Effector memory CD8-positive, alpha-beta T cell (primary cell): Measurements from ENCODE around the gene ACBD6.

Source experiments
- ATAC-seq: fragments of 150-1000 bp; cut with Tn5 transposase; replicated peaks from 2 replicates; pipeline ENCODE4 v1.10.0; 2021; ENCODE audit warnings: mild to moderate bottlenecking, moderate library complexity
- DNase-seq, 3 experiments: peaks; one replicate each; pipeline ENCODE4 v3.0.0; 2021
- H3K27ac Mint-ChIP-seq, 2 donors: one replicate each; pipeline ENCODE4 v1.8.0; 2022; ENCODE audit warnings: mild to moderate bottlenecking in 2 of 2, mixed read lengths in 2 of 2, moderate library complexity in 2 of 2
- H3K27me3 Mint-ChIP-seq, 2 donors: one replicate each; pipeline ENCODE4 v1.8.0; 2022; ENCODE audit warnings: mixed read lengths in 2 of 2
- H3K36me3 Mint-ChIP-seq: one replicate; pipeline ENCODE4 v1.8.0; 2022; ENCODE audit warnings: mild to moderate bottlenecking, moderate library complexity, mixed read lengths; ENCODE audit not compliant: insufficient read depth
- H3K4me1 Mint-ChIP-seq, 2 donors: one replicate each; pipeline ENCODE4 v1.8.0; 2022; ENCODE audit warnings: low read depth in 2 of 2, mixed read lengths in 2 of 2
- H3K4me3 Mint-ChIP-seq, 2 donors: one replicate each; pipeline ENCODE4 v1.8.0; 2022; ENCODE audit warnings: mild to moderate bottlenecking in 2 of 2, mixed read lengths in 2 of 2, moderate library complexity in 2 of 2
- H3K9me3 Mint-ChIP-seq, 2 donors: one replicate each; pipeline ENCODE4 v1.8.0; 2022; ENCODE audit warnings: mixed read lengths in 2 of 2

Gene ACBD6

GRCh38 chr1:180277476-180278193 is 224.7 kb downstream of the ACBD6 start:
- Mint-ChIP-seq H3K27ac (no peak overlapping the region), H3K36me3 (peaks cover 6% of the 10 kb centered on the region), H3K27me3 (no peaks in the 10 kb centered on the region), H3K4me3 (no peak overlapping the region), H3K4me1 (no peaks in the 10 kb centered on the region), H3K9me3 (no peaks in the 10 kb centered on the region)
- ATAC-seq = no peak
- DNase-seq = no peak

- H3K9me3 Mint-ChIP-seq = no peaks in the 10 kb centered on the region
- no peaks in the 10 kb centered on the region for H3K4me1 Mint-ChIP-seq
- ATAC-seq (no peak), DNase-seq (no peak)
- H3K27ac Mint-ChIP-seq = no peak overlapping the region
- H3K36me3 Mint-ChIP-seq = no peaks in the 10 kb centered on the region
- no peak overlapping the region for H3K4me3 Mint-ChIP-seq
- H3K27me3 Mint-ChIP-seq = no peaks in the 10 kb centered on the region
These were observed 226.7 kb downstream of the ACBD6 start for GRCh38 chr1:180275726-180276125.

- no peaks in the 10 kb centered on the region for H3K9me3 Mint-ChIP-seq
- no peaks in the 10 kb centered on the region for H3K36me3 Mint-ChIP-seq
- no peak overlapping the region for H3K4me3 Mint-ChIP-seq
- DNase-seq (no peak), ATAC-seq (no peak)
- H3K27ac Mint-ChIP-seq = no peak overlapping the region
- H3K4me1 Mint-ChIP-seq = no peaks in the 10 kb centered on the region
- no peaks in the 10 kb centered on the region for H3K27me3 Mint-ChIP-seq
These were observed 228.2 kb downstream of the ACBD6 start for GRCh38 chr1:180274221-180274620.

GRCh38 chr1:180273066-180273465 is 229.3 kb downstream of the ACBD6 start:
- ATAC-seq = no peak
- no peaks in the 10 kb centered on the region for H3K4me1 Mint-ChIP-seq
- peaks cover 2% of the 10 kb centered on the region for H3K36me3 Mint-ChIP-seq
- H3K9me3 Mint-ChIP-seq = no peaks in the 10 kb centered on the region
- H3K4me3 Mint-ChIP-seq = no peak overlapping the region
- no peaks in the 10 kb centered on the region for H3K27me3 Mint-ChIP-seq
- H3K27ac Mint-ChIP-seq = no peak overlapping the region
- DNase-seq = no peak

GRCh38 chr1:180272395-180272794 is 230.0 kb downstream of the ACBD6 start:
- H3K9me3 Mint-ChIP-seq = no peaks in the 10 kb centered on the region
- DNase-seq (no peak), ATAC-seq (no peak)
- H3K27me3 Mint-ChIP-seq = no peaks in the 10 kb centered on the region
- peaks cover 2% of the 10 kb centered on the region for H3K36me3 Mint-ChIP-seq
- no peak overlapping the region for H3K4me3 Mint-ChIP-seq
- H3K27ac Mint-ChIP-seq = no peak overlapping the region
- H3K4me1 Mint-ChIP-seq = no peaks in the 10 kb centered on the region

- ATAC-seq (no peak), DNase-seq (no peak)
- no peaks in the 10 kb centered on the region for H3K27me3 Mint-ChIP-seq
- peak overlapping the region in 1 of 2 donors; percentile 15 for H3K27ac Mint-ChIP-seq
- H3K9me3 Mint-ChIP-seq = no peaks in the 10 kb centered on the region
- H3K36me3 Mint-ChIP-seq = peaks cover 2% of the 10 kb centered on the region
- H3K4me1 Mint-ChIP-seq = no peaks in the 10 kb centered on the region
- H3K4me3 Mint-ChIP-seq = no peak overlapping the region
These were observed 230.8 kb downstream of the ACBD6 start for GRCh38 chr1:180271272-180272255.

- H3K4me3 Mint-ChIP-seq = no peak overlapping the region
- no peak for DNase-seq
- no peaks in the 10 kb centered on the region for H3K9me3 Mint-ChIP-seq
- H3K4me1 Mint-ChIP-seq = no peaks in the 10 kb centered on the region
- ATAC-seq = no peak
- peaks cover 2% of the 10 kb centered on the region for H3K36me3 Mint-ChIP-seq
- peak overlapping the region; percentile 15 to 51 for H3K27ac Mint-ChIP-seq
- no peaks in the 10 kb centered on the region for H3K27me3 Mint-ChIP-seq
These were observed 231.7 kb downstream of the ACBD6 start for GRCh38 chr1:180270530-180271271.

GRCh38 chr1:180269645-180270529 is 232.5 kb downstream of the ACBD6 start:
- H3K4me3 Mint-ChIP-seq = no peak overlapping the region
- H3K9me3 Mint-ChIP-seq = no peaks in the 10 kb centered on the region
- DNase-seq (no peak), ATAC-seq (no peak)
- H3K4me1 Mint-ChIP-seq = no peaks in the 10 kb centered on the region
- H3K36me3 Mint-ChIP-seq = peaks cover 6% of the 10 kb centered on the region
- H3K27me3 Mint-ChIP-seq = no peaks in the 10 kb centered on the region
- no peak overlapping the region for H3K27ac Mint-ChIP-seq

- DNase-seq (no peak), ATAC-seq (no peak)
- Mint-ChIP-seq H3K27ac (no peak overlapping the region), H3K27me3 (no peaks in the 10 kb centered on the region), H3K36me3 (peaks cover 6% of the 10 kb centered on the region), H3K4me1 (no peaks in the 10 kb centered on the region), H3K4me3 (no peak overlapping the region), H3K9me3 (no peaks in the 10 kb centered on the region)
These were observed 233.8 kb downstream of the ACBD6 start for GRCh38 chr1:180268556-180269075.

GRCh38 chr1:180267761-180268555 is 234.4 kb downstream of the ACBD6 start:
- Mint-ChIP-seq H3K27ac (no peak overlapping the region), H3K4me1 (peaks cover 0 to 3% of the 10 kb centered on the region in 2 donors)

GRCh38 chr1:180267211-180267561 is 235.2 kb downstream of the ACBD6 start:
- H3K4me3 Mint-ChIP-seq = no peak overlapping the region
- H3K9me3 Mint-ChIP-seq = no peaks in the 10 kb centered on the region
- H3K27ac Mint-ChIP-seq = no peak overlapping the region
- ATAC-seq (no peak), DNase-seq (no peak)
- peaks cover 0 to 3% of the 10 kb centered on the region in 2 donors for H3K4me1 Mint-ChIP-seq
- peaks cover 6% of the 10 kb centered on the region for H3K36me3 Mint-ChIP-seq
- H3K27me3 Mint-ChIP-seq = no peaks in the 10 kb centered on the region

More at GRCh38 chr1:180267761-180268555, 234.4 kb downstream of the ACBD6 start:
- H3K4me3 Mint-ChIP-seq = no peak overlapping the region
- H3K27me3 Mint-ChIP-seq = no peaks in the 10 kb centered on the region
- DNase-seq = no peak
- H3K36me3 Mint-ChIP-seq = peaks cover 6% of the 10 kb centered on the region
- no peak for ATAC-seq
- H3K9me3 Mint-ChIP-seq = no peaks in the 10 kb centered on the region
